ENCODE results near the gene IGDCC3. TPM values are rescaled to one million over a fixed set of nuclear protein-coding genes. Genes with fewer than 3 reads are reported as not detected.

IGDCC3 gene
- total RNA-seq, 2 experiments from 2014 or later: not detected

DNA sequence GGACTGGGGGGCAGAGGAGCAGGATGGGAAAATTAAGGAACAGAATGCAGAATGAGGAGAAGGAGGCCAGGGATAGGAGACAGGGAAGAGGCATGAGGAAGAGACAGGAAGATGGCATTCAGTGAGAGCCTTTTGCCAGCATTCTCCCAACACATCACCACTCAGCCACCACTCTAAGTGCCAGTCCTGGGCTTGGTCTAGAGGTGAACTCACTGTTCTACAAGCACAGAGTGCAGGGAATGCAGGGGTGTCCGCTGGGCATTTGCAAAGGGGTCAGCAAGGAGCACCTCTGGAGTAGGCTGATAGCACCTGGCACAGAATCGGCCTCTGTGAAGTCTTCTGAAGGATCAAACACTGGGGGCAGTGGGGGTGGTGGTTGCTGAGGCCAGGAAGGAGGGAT is 14.6 kb upstream of the IGDCC3 start:
- H3K36me3 Mint-ChIP-seq (ENCODE audit: low read depth): no peaks in the 10 kb centered on the region
- ChIA-PET CTCF (interaction anchor here (1.5 to 1.8 kb wide), 2 partner anchors 9 to 19 kb away, joined by 4 to 6 read pairs; no protein-coding TSS in a partner anchor), POLR2A (no interaction called here)
- H3K27me3 Mint-ChIP-seq: peaks cover 37% of the 10 kb centered on the region
- no peak overlapping the region for H3K4me3 Mint-ChIP-seq
- peaks cover 4% of the 10 kb centered on the region for H3K4me1 Mint-ChIP-seq
- no peak overlapping the region for H3K27ac Mint-ChIP-seq
- H3K9me3 Mint-ChIP-seq: no peaks in the 10 kb centered on the region
- no peak for DNase-seq

DNA sequence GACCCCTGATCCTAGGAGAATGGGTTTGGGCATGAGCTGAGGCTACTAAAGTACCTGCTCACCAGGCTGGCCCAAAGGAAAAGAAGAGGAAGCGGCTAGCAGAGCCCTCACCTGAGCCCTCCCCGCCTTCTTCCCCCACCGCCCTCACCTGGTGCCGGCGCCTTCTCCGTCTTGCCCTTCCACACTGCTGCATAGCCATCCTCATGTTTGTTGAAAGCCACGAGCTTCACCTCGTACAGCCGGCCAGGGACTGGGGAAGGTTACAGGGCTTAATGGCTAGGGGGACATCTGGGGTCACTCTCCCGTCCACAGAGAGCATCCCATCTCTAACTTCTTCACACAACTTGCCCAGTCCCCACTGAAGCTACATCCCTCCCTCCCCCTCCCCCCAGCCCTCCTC is 13.9 kb upstream of the IGDCC3 start:
- Mint-ChIP-seq H3K36me3 (ENCODE audit: low read depth) (no peaks in the 10 kb centered on the region), H3K9me3 (no peaks in the 10 kb centered on the region), H3K4me3 (no peak overlapping the region), H3K4me1 (peaks cover 4% of the 10 kb centered on the region), H3K27ac (no peak overlapping the region), H3K27me3 (peaks cover 30% of the 10 kb centered on the region)
- ChIA-PET POLR2A (no interaction called here), CTCF (interaction anchor here (1.8 kb wide), 1 partner anchor 10 kb away, joined by 6 read pairs; no protein-coding TSS in a partner anchor)
- no peak for DNase-seq

DNA sequence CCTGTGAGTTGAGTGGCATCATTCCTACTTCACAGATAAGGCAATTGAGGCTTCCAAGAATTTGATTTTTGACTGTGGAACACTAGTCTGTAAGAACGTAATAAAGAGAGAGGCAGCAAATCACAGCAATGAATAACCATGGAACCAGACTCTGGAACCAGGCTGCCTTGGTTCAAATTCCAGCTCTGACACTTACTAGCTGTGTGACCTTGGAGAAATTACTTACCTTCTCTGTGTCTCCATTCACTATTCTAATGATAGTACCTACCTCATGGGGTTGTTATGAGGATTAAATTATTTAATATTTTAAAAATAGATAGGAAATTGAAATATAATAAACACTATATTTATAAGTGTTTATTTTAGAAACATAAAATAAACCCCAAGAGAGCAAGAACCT is 12.6 kb upstream of the IGDCC3 start:
- no peak for DNase-seq
- ChIA-PET CTCF (no interaction called here), POLR2A (no interaction called here)
- no peaks in the 10 kb centered on the region for H3K9me3 Mint-ChIP-seq
- H3K27me3 Mint-ChIP-seq: peaks cover 21% of the 10 kb centered on the region
- H3K36me3 Mint-ChIP-seq (ENCODE audit: low read depth): no peaks in the 10 kb centered on the region
- no peak overlapping the region for H3K27ac Mint-ChIP-seq
- H3K4me1 Mint-ChIP-seq: peaks cover 3% of the 10 kb centered on the region
- no peak overlapping the region for H3K4me3 Mint-ChIP-seq

DNA sequence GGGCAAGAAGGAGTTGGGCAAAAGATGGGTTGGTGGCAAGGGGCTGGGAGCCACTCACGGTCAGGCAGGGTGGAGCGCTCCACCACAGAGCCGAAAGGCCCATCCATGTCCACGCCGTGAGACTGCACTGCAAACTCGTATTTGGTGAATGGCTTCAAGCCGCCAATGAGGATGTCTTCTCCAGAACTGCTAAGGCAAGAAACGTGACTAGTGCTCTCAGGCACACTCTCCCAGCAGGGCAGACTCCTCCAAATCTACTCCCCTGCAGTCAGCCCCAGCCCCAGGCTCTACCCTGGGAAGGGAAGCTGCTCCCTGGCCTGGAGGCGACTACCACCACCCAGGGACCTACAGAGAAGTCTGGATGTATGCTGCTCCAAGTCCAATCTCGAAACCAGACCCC is 11.4 kb upstream of the IGDCC3 start:
- H3K4me1 Mint-ChIP-seq: peaks cover 12% of the 10 kb centered on the region
- H3K27me3 Mint-ChIP-seq: peaks cover 9% of the 10 kb centered on the region
- H3K4me3 Mint-ChIP-seq: no peak overlapping the region
- ChIA-PET CTCF (no interaction called here), POLR2A (no interaction called here)
- H3K36me3 Mint-ChIP-seq (ENCODE audit: low read depth): no peaks in the 10 kb centered on the region
- no peaks in the 10 kb centered on the region for H3K9me3 Mint-ChIP-seq
- no peak overlapping the region for H3K27ac Mint-ChIP-seq
- DNase-seq: no peak

DNA sequence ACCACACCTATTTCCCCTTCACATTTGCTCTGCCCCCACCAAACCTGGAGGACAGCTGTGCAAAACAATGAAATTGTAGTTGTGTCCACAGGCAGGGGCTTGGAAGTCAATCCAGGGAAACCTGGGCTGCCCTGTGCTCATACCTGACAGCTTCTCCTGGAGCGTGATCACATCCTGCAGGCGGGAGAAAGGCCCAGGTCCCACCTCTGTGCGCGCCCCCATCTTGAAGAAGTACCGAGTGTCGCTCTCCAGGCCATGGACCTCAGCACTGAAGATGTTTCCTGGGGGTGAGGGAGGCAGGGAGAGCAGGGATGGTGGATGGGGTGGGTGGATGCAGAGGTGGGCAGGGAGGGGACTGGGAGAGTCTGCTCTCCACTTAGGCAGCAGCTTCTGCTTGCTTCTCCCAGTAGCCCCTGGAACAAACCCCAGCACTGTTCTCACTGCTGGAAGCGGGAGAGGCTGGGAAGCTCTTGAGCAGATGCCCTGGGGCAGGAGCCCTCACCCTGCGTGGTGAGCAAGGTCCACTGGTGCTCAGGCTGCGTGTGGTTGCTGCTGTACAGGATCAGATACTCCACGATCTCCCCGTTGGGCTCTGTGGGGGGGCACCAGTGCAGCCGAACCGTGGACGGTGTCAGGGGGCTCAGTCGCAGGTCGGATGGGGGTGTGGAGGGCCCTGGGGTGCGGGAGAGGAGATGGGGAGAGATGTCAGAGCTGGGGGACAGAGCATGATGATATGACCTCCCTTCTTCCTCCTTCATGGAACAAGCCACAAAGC is 10.7 kb upstream of the IGDCC3 start:
- ChIA-PET POLR2A (no interaction called here), CTCF (interaction anchor here (0.7 kb wide), 1 partner anchor 222 kb away, joined by 3 read pairs; the partner anchor contains the start of gene INTS14)
- Mint-ChIP-seq H3K4me1 (peaks cover 13% of the 10 kb centered on the region), H3K9me3 (no peaks in the 10 kb centered on the region), H3K4me3 (no peak overlapping the region), H3K27me3 (peaks cover 6% of the 10 kb centered on the region), H3K27ac (no peak overlapping the region), H3K36me3 (ENCODE audit: low read depth) (no peaks in the 10 kb centered on the region)
- no peak for DNase-seq

DNA sequence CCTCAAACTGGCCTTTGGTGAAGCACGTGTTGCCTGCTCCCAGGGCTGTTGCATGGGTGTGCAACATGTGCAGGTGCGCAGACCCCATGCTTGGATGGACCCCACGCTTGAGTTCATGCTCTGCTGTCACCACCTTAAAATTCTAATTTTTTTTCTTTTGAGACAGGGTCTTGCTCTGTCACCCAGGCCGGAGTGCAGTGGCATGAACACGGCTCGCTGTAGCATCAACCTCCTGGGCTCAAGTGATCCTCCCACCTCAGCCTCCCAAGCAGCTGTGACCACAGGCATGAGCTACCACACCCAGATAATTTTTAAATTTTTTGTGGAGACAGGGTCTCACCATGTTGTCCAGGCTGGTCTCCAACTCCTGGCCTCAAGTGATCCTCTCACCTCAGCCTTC is 9.1 kb upstream of the IGDCC3 start:
- CTCF ChIA-PET: interaction anchor here (0.6 to 3.1 kb wide), 2 partner anchors 8 to 68 kb away, joined by 3 to 19 read pairs; no protein-coding TSS in a partner anchor
- POLR2A ChIA-PET: no interaction called here
- H3K27ac Mint-ChIP-seq: no peak overlapping the region
- H3K9me3 Mint-ChIP-seq: no peaks in the 10 kb centered on the region
- no peak overlapping the region for H3K4me3 Mint-ChIP-seq
- H3K27me3 Mint-ChIP-seq: peaks cover 16% of the 10 kb centered on the region
- peaks cover 13% of the 10 kb centered on the region for H3K4me1 Mint-ChIP-seq
- no peak for DNase-seq
- H3K36me3 Mint-ChIP-seq (ENCODE audit: low read depth): no peaks in the 10 kb centered on the region

DNA sequence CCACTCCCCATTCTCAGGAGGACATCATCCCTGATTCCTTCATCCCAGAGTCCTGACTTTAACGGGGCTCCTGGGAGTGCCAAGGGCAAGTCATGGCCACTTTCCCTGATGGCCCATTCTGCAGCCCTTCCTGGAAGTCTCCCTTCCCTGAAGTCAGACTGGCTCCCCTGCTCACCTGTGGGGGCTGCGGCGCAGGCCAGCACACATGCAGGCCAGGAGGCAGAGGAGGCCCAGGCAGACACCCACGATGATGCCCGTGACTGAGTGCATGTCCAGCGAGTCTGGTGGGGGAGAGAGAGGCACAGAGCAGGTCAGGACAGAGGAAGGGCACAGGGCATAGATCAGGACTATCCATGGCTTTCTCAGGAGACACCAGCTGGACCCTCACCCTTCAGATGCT is 8.6 kb upstream of the IGDCC3 start:
- ChIA-PET POLR2A (no interaction called here), CTCF (interaction anchor here (0.8 to 3.1 kb wide), 6 partner anchors 10 to 78 kb away, joined by 3 to 19 read pairs (median 6); no protein-coding TSS in a partner anchor)
- H3K27me3 Mint-ChIP-seq: peaks cover 20% of the 10 kb centered on the region
- DNase-seq: no peak
- H3K9me3 Mint-ChIP-seq: no peaks in the 10 kb centered on the region
- no peak overlapping the region for H3K4me3 Mint-ChIP-seq
- peaks cover 13% of the 10 kb centered on the region for H3K4me1 Mint-ChIP-seq
- H3K27ac Mint-ChIP-seq: no peak overlapping the region
- H3K36me3 Mint-ChIP-seq (ENCODE audit: low read depth): no peaks in the 10 kb centered on the region

DNA sequence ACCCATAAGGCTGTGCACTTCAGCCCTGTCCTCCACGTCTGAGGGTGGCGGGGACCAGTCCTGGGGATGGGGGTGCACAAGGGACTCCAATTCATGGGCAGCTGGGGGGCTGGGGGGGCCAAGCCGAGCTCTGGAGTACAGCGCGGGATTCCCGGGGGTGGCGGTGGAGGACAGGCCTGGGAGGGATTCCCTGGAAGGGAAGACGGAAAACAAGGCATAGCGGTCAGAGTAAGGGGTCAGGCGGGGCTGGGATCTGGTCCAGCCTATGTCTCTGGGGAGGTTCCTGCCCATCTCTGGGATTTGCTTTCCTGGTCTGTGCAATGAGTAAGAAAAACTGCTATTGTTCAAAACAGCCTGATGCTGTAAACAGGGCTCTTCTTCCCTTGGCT is 8.1 kb upstream of the IGDCC3 start:
- H3K27me3 Mint-ChIP-seq: peaks cover 23% of the 10 kb centered on the region
- peaks cover 13% of the 10 kb centered on the region for H3K4me1 Mint-ChIP-seq
- H3K36me3 Mint-ChIP-seq (ENCODE audit: low read depth): no peaks in the 10 kb centered on the region
- CTCF ChIA-PET: interaction anchor here (0.8 to 3.1 kb wide), 12 partner anchors 9 to 483 kb away, joined by 3 to 19 read pairs (median 4); partner anchors contain the start of genes RAB11A and RNU5B-1
- no peak overlapping the region for H3K4me3 Mint-ChIP-seq
- H3K27ac Mint-ChIP-seq: no peak overlapping the region
- POLR2A ChIA-PET: no interaction called here
- no peaks in the 10 kb centered on the region for H3K9me3 Mint-ChIP-seq
- DNase-seq: no peak

DNA sequence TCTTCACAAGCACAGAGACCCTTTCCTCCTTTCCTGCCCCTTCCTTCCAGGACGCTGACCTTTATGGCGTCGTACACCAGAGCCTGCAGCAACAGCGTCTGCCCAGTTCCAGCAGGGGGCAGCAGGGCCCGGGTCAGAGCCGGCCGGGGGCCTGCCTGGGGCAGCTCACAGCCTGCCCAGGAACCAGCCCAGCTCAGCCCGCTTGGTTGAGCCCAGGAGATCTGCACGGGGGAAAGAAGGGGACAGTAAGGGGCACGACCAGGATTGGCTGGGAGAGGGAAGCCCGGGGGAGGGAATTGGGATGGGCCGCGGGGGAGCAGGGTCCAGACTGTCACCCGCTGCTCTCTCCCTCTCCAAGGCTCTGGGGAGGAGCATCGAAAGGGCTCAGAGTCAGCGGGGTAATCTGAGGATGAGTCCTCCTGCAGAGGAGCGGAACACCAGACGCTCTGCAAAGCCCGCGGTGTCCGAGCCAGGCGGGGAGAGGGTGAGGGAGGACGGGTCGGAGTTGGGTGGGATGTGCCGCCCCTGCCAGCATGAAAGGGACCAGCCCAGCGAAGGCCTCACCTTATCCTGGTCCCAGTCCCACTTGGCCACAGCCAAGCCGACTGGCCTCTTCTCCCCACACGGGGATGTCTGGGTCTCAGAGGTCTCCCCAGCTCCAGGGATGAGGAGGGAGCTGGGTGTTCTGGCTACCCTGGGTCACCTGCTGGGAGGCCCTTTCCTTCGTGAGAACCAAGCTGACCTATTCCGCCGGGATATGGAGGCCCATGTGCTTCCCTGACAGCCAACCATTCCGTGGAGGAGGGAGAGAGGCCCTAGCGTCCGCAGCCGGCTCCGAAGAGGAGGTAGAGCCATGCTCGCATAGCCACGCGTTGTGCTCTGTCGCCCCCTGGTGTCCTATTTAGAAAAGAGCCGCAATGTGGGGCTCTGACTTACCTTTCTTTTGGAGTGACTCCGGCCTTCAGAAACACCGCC is 7.4 kb upstream of the IGDCC3 start:
- Mint-ChIP-seq H3K27ac (no peak overlapping the region), H3K4me1 (peaks cover 13% of the 10 kb centered on the region), H3K27me3 (peaks cover 28% of the 10 kb centered on the region), H3K9me3 (no peaks in the 10 kb centered on the region), H3K4me3 (peak overlapping the region; percentile 73), H3K36me3 (ENCODE audit: low read depth) (no peaks in the 10 kb centered on the region)
- CTCF ChIA-PET: interaction anchor here (0.6 to 3.1 kb wide), 21 partner anchors 8 to 1226 kb away, joined by 3 to 19 read pairs (median 4); partner anchors contain the start of genes RAB11A and RNU5B-1
- peak; percentile 87 for DNase-seq
- POLR2A ChIA-PET: interaction anchor here (0.5 kb wide), 1 partner anchor 85 kb away, joined by 3 read pairs; no protein-coding TSS in a partner anchor

DNA sequence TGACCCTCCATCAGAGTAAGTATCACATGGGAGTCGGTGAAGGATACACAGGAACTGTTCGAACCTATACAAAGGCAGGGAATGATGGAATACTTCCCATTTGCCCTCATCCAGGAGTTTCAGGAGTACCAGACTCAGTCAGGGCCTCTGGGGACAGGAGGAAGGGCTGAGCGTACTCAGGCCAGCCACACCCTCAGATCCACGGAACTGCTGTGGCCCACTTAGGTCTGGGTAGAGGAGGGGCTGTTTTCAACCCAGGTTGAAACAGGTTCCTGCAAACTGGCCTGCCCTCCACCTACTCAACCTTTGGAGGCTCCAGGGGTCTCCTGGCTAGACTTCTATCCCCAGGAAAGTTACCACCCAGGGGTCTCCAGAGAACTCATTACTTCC is 6.7 kb upstream of the IGDCC3 start:
- H3K27ac Mint-ChIP-seq: no peak overlapping the region

DNA sequence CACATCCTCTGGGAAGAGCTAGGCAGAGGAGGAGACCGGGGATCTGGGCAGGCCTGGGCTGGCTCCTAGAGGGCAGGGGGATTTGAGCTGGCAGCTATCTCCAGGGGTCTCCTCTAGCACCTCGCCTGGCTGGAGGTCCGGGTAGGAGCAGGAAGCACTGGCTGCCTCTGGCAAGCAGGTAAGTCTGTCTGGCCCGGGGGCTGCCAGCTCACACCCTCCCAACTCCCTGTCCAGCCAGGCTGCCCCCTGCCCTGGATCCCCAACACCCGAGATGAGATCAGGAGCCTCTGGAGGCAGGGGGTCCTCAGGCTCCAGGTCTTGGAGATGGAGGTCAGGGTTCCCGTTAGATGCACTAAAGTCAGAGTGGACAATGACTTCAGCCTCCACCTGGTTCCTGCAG is 6.2 kb upstream of the IGDCC3 start:
- H3K27ac Mint-ChIP-seq: no peak overlapping the region

More for the DNA sequence above, 6.7 kb upstream of the IGDCC3 start:
- Mint-ChIP-seq H3K9me3 (no peaks in the 10 kb centered on the region), H3K4me3 (peak overlapping the region; percentile 73), H3K4me1 (peaks cover 13% of the 10 kb centered on the region), H3K36me3 (ENCODE audit: low read depth) (no peaks in the 10 kb centered on the region), H3K27me3 (peaks cover 33% of the 10 kb centered on the region)
- POLR2A ChIA-PET: no interaction called here
- DNase-seq: no peak
- CTCF ChIA-PET: interaction anchor here (0.9 to 3.1 kb wide), 12 partner anchors 10 to 484 kb away, joined by 3 to 19 read pairs (median 4); partner anchors contain the start of genes RAB11A and RNU5B-1

DNA sequence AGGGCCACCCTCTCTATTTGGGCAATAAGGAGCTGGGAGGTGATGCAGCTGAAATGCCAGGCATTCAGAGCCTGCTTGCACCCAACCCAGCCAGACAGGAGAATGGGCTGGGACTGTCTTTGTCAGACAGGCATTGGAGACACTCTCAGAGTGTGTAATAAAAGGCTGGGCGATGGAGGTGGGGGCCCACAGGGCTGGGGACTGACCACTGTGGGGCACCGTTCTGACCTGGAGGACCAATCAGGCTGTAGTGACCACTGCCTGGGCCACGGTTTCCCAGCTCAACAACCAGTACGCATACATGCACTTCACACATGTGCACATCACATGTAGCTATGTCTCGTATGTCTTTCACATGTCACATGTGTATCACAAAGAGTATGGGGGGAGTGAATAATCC is 5.7 kb upstream of the IGDCC3 start:
- Mint-ChIP-seq H3K27me3 (peaks cover 42% of the 10 kb centered on the region), H3K36me3 (ENCODE audit: low read depth) (no peaks in the 10 kb centered on the region), H3K27ac (no peak overlapping the region), H3K9me3 (no peaks in the 10 kb centered on the region), H3K4me3 (no peak overlapping the region), H3K4me1 (peaks cover 15% of the 10 kb centered on the region)
- ChIA-PET CTCF (interaction anchor here (0.9 to 2.2 kb wide), 3 partner anchors 11 to 63 kb away, joined by 3 to 12 read pairs (median 4); no protein-coding TSS in a partner anchor), POLR2A (no interaction called here)
- no peak for DNase-seq

More for the DNA sequence above, 6.2 kb upstream of the IGDCC3 start:
- DNase-seq: no peak
- H3K9me3 Mint-ChIP-seq: no peaks in the 10 kb centered on the region
- no peak overlapping the region for H3K4me3 Mint-ChIP-seq
- CTCF ChIA-PET: interaction anchor here (0.9 to 2.2 kb wide), 4 partner anchors 11 to 64 kb away, joined by 3 to 12 read pairs (median 4); no protein-coding TSS in a partner anchor
- no peaks in the 10 kb centered on the region for H3K36me3 Mint-ChIP-seq (ENCODE audit: low read depth)
- peaks cover 37% of the 10 kb centered on the region for H3K27me3 Mint-ChIP-seq
- POLR2A ChIA-PET: no interaction called here
- peaks cover 13% of the 10 kb centered on the region for H3K4me1 Mint-ChIP-seq

All from activated CD4-positive, alpha-beta T cell treated with anti-CD3 and anti-CD28 coated beads, Interleukin-2, amount 10 ng/mL, durations not matched to agents 7 days and 5 days (primary cell).